ENCODE measurements around the gene ARAP2.

GRCh38 chr4:36281384-36282106 is 37.2 kb upstream of the ARAP2 start, which contains the start of gene DTHD1:
- TF ChIP-seq POLR2A (IDR thresholded peaks at IDR 0.05) (no peak), CTCF (IDR thresholded peaks at IDR 0.05) (no peak)
